C4-2B (cell line): Measurements from ENCODE around the gene TTC22.

Source experiments
- CTCF ChIP-seq: fragments of 450-650 bp; conservative IDR thresholded peaks from 2 replicates; pipeline ENCODE4 v1.5.1; 2017; ENCODE audit warnings: mild to moderate bottlenecking
- ZFX ChIP-seq: fragments of 450-650 bp; IDR thresholded peaks from 2 replicates; pipeline ENCODE4 v1.6.1; 2017

GRCh38 chr1:54839824-54840223 is 38.7 kb upstream of the TTC22 start:
- TF ChIP-seq CTCF = no peak
- TF ChIP-seq ZFX = no peak
